ENCODE data around the gene PXYLP1.

The PXYLP1 gene

GRCh38 chr3:141250828-141251227 is 19.2 kb downstream of the PXYLP1 start:
- DNase-seq, result no peak

GRCh38 chr3:141253326-141253725 is 21.7 kb downstream of the PXYLP1 start:
- DNase-seq, result no peak

DNA sequence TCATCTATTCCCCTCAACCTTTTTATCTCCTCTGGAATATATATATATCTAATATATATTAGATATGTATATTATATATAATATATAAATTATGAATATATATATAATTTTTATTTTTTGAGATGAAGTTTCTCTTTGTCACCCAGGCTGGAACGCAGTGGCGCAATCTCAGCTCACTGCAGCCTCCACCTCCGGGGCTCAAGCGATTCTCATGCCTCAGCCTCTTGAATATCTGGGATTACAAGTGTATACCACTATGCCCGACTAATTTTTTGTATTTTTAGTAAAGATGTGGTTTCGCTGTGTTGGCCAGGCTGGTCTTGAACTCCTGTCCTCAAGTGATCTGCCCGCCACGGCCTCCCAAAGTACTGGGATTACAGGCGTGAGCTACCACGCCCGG is 22.2 kb downstream of the PXYLP1 start:
- no peak for DNase-seq

DNA sequence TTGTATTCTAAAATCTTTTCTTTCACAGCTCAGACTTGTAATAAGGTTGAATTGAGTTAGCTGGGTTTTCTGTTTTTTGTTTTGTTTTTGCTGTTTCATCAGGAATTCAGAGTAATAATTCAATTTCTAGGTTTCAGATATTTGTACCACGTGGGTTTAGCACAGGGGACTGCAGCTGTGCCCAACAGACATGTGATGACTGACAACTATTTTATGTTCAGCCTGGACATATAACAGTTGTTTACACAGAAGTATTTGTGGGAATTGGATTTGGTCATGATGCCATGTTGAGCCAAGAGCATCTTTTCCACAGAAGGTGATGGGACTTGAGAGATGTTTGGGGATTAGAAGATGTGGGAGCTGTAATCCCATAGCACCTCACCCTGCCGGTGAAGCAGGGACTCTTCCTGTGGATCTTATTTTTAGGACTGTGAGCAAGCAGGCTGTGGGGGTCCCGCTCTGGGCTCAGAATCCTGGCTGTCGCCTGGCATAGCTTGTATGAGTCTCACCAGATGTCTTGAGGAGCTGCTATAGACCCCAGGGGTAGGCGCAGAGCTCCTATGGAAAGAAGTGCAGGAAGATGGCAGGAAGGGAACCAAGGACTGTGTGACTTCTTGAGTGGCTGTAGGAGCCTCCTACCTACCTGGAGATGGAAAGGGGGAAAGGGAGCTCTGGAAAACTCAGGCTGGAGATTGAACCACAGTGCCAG is 23.7 kb downstream of the PXYLP1 start:
- DNase-seq, result no peak

GRCh38 chr3:141255846-141256261 is 24.2 kb downstream of the PXYLP1 start:
- DNase-seq, result no peak

- no peak for DNase-seq
Measured at GRCh38 chr3:141256820-141257219, 25.2 kb downstream of the PXYLP1 start.

GRCh38 chr3:141257961-141258360 is 26.3 kb downstream of the PXYLP1 start:
- DNase-seq, result no peak

- no peak for DNase-seq
Measured at GRCh38 chr3:141258973-141259372, 27.3 kb downstream of the PXYLP1 start.

DNA sequence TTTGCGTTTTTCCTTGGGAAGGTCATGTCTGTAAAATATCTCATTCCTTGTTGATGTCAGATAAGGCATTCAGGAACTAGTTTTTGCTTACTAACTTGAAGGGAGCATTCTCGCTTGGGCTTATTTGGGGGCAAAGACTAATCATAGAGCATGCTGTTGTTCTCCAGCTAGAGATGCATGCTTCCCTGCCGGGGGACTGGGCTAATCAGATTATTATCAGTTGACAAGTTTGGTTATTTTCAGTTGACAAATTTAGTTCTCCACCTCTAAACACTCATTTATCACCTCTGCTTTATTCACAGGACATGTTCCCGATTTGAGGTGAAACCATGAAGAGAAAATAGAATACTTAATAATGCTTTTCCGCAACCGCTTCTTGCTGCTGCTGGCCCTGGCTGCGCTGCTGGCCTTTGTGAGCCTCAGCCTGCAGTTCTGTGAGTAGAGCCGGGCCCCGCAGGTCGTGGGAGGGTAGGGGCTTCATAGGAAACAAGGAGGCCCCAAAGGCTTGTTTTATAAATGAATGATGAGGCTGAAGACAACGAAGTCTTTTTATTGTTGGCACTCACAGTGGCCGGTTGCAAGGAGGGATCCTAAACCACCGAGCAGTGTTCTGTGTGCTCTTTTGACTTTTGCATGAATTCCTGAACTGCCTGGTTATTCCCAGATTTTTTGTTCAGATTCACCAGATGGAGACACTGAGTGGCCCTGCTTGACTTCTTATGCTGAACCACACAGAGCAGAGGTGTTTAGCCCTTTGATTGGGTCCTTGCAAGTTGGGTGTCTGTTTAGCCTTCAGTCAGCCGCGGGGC is 28.4 kb downstream of the PXYLP1 start:
- DNase-seq, result no peak

- no peak for DNase-seq
Measured at GRCh38 chr3:141260630-141260927, 29.0 kb downstream of the PXYLP1 start.

DNA sequence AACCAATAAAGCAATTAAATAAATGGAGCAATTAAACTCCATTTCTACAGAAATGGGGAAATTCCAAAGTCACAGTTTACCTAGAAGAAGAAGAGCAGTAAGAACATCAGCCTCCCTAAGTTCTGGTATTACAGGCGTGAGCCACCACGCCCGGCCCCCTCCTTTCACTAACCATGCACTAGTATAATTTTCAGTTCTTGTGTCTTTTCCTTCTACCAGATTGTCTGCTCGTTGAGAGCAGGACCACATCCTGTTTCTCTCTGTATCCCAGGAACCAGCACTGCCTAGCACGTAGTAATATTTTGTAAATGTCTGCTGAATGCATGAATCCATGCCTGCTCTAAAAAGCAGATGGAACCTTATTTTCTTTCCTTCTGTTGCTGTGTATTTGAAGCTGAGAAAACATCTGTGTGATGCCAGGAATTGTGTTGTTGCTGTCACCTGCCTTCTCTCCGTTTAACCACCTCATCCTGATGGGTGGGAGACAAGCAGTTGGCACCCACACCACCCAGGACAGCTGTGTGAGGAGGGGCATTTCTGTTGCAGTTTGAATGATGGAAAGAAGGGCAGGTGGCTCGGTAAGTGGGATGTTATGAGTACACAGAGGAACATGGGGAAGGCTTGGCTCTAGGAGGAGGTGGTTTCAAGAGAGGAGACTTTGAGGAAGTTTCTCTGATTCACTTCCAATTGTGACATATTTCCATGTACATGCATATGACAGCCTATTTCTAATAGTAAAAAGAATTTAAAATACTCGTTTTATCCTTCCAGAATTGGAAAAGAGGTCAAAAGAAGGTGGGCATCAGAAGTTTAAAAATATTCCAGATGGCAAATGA is 30.1 kb downstream of the PXYLP1 start:
- DNase-seq, result peak; percentile 83

DNA sequence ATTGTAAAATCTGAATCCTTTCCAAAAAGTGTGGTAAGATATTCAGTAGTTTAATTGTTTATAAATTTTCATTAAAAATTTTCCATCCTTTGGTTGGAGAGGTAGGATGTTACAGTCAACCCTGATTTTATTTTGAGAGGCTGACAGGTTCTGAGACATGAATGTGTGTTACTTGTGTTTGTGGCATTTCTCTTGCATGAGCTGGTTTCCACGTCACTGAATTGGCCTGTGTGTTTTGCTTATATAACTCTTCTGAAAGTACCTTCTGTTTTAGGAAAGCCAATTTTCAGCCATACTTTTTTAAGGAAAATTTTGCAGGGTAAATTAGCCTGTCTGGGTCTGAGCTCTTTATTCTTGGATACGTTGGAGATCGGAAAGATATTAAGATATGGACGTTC is 30.7 kb downstream of the PXYLP1 start:
- DNase-seq, result no peak

- no peak for DNase-seq
Measured at GRCh38 chr3:141266186-141266585, 34.6 kb downstream of the PXYLP1 start.

- DNase-seq, result no peak
Measured at GRCh38 chr3:141266797-141267555, 35.4 kb downstream of the PXYLP1 start.

- DNase-seq, result no peak
Measured at GRCh38 chr3:141267629-141268028, 36.0 kb downstream of the PXYLP1 start.

DNA sequence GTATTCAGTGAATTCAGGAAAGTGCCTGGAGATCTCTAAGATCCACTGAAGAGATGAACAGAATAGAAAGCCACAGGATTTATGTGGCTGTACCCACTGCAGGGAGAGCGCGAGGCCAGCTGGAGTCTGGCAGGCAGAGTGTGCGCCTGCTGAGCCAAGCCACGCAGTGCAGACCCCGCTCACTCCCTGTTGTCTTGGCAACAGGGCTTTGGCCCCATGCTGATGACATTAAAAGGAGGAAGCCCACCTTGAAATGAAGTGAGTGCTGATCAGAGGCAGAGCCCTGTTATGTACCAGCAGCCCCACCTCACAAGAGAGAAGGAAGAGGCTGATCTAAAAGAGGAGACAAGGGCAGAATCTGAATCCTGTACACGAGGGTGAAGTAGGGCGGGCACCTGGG is 36.7 kb downstream of the PXYLP1 start:
- DNase-seq, result no peak

DNA sequence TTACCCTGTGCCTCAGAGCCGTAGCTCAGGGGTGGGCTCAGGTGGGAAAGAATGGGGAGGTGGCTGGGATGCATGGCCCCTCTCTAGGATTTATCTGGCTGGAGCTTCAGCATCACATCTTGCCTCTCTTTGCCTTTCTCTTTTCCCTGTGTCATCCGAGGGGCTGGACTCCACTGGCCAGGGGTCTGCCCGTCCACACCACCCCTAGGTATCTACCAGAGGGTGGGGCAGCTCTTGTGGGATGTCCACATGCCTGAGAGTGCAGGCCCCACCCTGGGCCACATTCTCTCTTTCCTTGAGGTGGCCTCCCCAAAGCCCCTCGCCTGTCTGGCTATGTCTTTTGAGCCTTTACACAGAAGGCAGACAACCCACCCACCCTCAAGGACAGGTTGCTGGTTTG is 37.2 kb downstream of the PXYLP1 start:
- DNase-seq, result no peak

DNA sequence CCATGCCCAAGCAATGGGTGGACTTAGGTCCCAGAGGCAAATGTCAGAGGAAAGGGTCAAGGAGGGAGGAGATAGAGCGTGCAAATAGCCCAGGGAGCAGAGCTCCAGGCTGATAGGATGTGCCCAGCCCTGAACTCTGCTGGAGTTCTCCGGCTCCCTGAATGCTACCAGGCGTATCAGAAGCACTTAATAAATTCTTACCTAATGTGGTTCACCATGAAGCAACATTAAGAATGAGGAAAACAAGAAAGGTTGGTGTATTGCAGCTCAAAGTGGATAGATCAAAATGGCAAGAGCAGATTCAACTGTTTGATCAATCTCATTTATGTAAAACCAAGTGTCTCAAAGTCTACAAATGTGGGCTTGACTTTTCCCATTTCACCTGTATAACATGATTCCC is 38.3 kb downstream of the PXYLP1 start:
- DNase-seq, result no peak

- peak; percentile 17 for DNase-seq
Measured at GRCh38 chr3:141271279-141272030, 39.8 kb downstream of the PXYLP1 start.

- no peak for DNase-seq
Measured at GRCh38 chr3:141272906-141273662, 41.5 kb downstream of the PXYLP1 start.

DNA sequence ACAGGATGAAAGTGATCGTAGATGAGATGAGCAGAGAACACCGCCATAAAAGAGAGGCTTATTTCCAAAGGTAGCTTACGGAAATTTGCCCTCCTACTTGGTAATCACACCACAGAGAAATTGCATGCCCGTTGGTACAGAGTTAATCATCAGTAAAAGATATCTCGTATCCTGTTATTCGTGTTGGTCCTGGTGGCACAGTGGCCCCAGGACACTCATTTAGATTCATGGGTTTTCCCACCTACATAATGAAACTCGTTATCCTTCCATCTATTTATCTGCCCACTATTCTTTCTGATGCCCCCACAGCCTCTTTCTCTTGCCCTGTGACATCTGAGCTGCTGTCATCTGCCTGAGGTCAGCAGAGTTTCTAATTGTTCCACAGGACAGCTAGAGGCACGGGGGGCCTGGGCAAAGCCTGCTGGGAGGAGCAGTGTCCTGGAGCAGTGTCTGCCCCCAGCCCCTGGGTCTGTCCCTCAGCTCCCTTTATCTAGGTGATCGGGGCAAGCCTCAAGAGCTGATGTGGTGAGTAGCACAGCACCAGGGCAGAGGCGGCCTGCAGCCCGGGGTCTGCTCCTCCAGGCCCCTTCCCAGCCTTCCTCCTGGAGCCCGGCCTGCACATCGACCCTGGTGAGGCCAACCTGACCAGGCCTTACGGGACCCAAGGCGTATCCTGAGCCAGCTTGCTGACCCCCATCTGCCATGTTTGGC is 42.2 kb downstream of the PXYLP1 start:
- no peak for DNase-seq
